NCI-H187 (cell line): ENCODE measurements around the gene ALG8.
"Not testable (repeated sequence)": the region's sequence is repeated elsewhere in the genome, so short reads cannot be mapped to it uniquely, and the experiment has no call there.

Source experiments
- DNase-seq, 2 experiments: peaks; one replicate each; lab custom pipeline; 2025; lab: John Stamatoyannopoulos, UW

The ALG8 gene

DNA sequence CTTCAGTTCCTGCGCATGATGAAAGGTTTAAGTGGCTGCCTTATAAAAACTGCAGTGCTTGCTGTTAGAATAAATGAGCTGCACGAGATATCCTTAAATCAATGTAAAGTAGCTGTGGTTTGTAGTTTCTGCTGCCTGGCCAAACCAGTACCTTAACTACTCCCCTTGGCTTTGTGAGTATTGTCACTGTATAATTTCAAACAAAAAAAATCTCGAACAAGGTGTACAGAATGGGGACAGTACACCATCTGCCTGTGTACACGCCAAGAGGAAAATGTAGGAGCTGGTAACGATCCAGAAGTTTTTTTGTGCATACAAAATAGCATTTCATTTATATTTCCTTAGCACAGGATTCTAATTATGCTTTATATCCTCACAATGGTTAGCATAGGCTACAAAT lies 39.2 kb downstream of the ALG8 start:
- DNase-seq: peak; percentile 70 to 86

DNA sequence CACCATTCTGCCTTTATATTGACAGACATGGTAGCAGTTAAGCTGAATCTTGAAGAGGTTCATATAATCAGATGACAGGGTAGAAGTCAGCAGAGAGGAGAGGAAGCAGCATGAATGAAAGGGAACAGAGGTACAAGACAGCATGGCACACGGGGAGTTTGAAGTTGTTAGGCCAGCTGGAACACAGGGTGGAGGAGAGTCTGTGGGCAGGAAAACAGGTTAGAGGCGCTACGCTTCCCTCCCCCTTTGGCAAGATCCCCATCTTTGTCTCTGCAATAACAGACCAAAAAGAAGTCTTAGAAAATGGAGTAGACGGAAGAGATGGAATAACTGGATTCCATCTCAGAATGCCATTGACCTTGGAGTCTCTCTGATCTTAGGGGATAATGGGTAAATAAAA lies 39.8 kb downstream of the ALG8 start:
- peak; percentile 52 to 80 for DNase-seq

DNA sequence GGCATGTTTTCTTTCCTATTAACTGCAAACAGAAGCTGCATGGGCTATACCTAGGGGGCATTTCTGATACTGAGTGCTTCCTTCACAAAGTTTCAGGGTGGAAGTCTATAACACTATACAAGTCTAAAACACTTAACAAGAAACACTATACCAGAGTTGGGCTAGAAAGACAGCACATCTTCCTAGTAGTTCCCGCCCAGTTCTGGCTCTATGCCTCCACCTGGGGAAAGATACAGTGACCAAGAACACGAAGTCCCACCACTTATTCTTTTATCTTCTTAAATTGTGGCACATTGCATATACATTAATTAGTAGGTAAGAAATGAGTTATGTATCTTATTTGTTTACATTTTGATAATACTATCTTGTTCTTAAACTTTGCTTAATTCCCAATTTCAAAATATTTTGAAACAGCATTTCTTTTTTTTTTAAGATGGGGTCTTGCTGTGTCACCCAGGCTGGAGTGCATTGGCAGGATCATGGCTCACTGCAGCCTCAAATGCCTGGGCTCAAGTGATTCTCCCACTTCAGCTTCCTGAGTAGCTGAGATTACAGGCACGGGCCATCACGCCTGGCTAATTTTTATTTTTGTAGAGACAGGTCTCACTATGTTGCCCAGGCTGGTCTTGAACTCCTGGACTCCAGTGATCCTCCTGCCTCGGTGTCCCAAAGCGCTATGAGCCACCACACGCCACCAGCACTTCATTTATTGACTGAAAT lies 41.6 kb downstream of the ALG8 start:
- no peak for DNase-seq

DNA sequence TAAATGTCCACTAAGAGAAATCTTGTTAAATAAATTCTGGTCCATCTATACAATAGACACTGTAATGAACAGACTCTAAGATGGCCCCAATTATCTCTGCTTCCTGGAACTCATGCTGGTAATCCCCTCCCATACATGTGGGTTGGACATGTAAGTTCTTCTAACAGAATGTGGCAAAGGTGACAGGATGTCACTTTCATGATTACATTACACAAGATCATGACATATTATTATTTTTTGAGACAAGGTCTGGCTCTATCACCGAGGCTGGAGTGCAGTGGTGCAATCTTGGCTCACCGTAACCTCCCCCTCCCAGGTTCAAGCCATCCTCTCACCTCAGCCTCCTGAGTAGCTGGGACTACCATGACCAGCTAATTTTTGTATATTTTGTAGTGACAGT lies 45.2 kb downstream of the ALG8 start:
- DNase-seq: no peak

DNA sequence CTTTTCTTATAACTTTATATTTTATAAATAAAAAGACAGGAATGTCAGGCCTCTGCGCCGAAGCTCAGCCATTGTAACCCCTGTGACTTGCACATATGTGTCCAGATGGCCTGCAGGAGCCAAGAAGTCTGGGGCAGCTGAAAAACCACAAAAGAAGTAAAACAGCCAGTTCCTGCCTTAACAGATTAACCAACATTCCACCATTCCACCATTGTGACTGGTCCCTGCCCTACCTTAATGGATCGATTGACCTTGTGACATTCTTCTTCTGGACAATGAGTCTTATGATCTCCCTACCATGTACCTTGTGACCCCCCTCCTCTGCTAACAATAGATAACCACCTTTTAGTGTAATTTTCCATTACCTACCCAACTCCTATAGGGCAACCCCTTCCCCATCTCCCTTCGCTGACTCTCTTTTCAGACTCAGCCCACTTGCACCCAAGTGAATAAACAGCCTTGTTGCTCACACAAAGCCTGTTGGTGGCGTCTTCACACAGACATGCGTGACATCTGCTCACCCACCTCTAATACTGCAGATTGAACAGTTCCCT lies 52.8 kb downstream of the ALG8 start:
- DNase-seq: not testable (repeated sequence)

DNA sequence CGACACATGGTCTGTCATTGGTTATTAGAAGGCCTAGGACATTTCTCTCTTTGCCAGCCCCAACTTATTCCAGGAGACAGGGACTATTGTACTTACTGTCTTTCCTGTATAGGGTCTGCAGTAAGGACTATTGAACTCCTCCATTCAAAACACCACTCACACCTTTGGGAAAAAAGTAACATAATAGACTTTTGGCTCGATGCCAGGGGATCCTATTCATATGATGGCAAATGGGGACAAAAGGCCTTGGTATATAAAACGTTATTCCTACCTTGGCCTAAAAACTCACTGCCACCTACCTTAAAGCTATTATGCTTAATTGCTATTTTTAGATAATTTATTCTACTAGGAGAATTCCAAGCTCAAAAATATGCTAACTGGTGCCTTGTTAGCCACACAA lies 53.5 kb downstream of the ALG8 start:
- DNase-seq: no peak

DNA sequence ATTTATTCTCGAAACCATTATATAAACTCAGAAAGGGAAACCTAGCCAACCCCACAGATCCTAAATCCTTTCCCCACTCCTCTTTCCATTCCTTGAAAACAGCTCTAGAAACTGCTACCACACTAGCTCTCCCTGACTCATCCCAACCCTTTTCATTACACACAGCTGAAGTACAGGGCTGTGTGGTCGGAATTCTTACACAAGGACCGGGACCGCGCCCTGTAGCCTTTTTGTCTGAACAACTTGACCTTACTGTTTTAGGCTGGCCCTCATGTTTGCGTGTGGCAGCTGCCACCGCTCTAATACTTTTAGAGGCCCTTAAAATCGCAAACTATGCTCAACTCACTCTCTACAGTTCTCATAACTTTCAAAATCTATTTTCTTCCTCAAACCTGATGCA lies 54.9 kb downstream of the ALG8 start:
- DNase-seq: not testable (repeated sequence)

DNA sequence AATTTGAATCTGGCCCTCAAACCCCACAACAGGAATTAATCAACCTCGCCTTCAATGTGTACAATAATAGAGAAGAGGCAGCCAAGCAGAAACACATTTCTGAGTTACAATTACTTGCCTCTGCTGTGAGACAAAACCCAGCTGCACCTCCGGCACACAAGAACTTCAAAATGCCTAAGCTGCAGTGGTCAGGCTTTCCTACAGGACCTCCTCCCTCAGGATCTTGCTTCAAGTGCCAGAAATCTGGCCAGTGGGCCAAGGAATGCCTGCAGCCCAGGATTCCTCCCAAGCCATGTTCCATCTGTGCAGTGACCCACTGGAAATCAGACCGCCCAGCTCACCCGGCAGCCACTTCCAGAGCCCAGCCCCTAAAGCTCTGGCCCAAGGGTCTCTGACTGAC lies 56.4 kb downstream of the ALG8 start:
- DNase-seq: no peak

DNA sequence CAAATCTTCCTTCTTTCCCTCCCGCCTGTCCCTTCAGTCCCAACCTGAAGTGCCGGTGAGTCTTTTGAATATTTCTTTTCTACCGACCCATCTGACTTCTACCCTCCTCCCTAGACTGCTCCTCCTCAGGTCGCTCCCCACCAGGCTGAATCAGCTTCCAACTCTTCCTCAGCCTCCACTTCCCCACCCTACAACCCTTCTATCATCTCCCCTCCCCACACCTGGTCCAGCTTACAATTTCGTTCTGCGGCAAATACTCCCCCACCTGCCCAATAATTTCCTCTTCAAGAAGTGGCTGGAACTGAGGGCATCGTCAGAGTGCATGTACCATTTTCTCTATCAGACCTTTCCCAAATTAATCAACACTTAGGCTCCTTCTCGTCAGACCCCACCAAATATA lies 57.3 kb downstream of the ALG8 start:
- DNase-seq: no peak

DNA sequence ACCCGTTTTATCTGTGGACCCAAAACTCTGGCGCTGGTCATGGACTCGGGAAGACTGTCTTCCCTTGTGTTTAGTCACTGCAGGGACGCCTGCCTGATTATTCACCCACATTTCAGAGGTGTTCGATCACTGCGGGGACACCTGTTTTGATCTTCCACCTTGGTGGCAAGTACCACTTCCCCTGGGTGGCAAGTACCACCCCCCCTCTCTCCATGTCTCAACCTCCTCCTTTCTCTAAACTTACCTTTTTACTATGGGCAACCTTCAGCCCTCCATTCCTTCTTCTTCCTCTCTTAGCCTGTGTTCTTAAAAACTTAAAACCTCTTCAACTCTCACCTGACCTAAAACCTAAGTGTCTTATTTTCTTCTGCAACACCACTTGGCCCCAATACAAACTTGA lies 57.8 kb downstream of the ALG8 start:
- no peak for DNase-seq

DNA sequence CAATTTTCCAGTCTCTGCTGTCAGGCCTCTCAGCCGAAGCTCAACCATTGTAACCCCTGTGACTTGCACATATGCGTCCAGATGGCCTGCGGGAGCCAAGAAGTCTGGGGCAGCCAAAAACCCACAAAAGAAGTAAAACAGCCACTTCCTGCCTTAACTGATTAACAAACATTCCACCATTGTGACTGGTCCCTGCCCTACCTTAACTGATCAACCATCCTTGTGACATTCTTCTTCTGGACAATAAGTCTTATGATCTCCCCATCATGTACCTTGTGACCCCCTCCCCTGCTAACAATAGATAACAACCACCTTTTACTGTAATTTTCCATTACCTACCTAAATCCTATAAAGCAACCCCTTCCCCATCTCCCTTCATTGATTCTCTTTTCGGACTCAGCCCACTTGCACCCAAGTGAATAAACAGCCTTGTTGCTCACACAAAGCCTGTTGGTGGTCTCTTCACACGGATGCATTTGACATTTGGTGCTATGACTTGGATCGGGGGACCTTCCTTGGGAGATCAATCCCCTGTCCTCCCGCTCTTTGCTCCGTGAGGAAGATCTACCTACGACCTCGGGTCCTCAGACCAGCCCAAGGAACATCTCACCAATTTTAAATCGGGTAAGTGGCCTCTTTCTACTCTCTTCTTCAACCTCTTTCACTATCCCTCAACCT lies 58.5 kb downstream of the ALG8 start:
- DNase-seq: no peak

DNA sequence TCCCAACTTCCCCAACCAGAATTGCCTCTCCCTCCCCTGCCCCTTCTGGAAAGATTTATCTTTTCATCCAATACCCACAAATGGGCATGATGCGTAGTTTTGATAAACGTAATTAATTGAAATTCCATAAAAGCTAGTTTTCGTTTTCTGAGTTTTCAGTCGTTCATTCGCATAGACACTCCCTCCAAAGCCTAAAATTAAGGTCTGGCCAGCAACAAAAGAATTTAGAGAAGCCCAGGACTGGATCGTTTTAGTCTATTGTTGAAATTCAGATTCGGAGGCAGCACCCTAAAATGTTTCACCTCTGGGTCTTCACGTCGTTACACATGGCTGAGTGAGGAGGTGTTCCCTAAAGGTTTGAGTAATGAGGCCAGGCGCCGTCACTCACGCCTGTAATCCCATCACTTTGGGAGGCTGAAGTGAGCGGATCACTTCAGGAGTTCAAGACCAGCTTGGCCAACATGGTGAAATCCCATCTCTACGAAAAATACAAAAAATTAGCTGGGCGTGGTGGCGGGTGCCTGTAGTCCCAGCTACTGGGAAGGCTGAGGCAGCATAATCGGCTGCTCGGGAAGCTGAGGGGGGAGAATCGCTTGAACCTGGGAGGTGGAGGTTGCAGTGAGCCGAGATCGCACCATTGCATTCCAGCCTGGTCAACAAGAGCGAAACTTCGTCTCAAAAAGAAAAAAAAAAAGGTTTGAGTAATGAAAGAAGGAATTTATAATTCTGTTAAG lies 59.2 kb downstream of the ALG8 start:
- DNase-seq: no peak

DNA sequence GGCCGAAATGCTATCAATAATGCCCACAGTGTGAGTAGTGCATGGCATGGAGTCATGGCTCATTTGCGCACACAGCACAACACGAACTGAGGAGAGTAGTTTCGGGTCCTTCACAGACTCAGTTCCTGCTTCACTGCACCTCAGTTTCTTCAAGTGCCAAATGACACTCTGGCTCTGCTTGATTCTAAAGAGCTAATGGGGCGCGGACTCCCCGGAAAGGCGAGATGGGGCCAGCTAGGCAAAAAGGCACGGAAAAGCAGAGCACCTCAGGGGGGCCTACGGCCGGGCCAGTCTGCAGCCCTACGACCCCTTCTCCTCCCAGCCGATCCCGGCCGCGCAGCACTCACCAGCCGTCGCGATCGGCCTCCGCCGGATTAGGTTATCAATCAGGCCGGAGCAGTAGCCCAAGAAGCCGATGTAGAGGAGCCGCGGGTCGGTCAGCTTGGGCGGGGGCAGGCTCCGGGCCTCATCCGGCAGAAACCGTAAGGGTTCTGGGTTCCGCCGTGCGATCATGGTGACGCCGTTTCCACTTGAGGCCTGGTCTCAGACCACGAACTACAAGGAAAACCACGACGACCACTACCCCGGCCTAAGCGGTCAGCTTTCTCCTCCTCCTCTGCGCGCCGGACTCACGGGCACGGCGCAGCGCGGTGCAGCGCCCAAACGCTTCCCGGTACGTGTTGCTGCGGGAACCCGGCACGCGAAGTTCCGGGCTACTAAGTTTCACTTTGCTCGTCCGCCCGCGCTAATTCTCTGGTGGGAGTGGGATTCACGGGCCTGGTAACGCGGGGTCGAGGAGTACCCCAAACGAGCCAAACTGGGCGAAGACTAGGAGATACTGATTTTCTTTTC lies 60.0 kb downstream of the ALG8 start, which contains the start of gene NDUFC2:
Gene NDUFC2 (minus strand): TSS at position 631 of the 852 bp plus-strand sequence. CDS start 118 bp downstream, at position 513.
- peak; percentile 41 to 48 for DNase-seq

DNA sequence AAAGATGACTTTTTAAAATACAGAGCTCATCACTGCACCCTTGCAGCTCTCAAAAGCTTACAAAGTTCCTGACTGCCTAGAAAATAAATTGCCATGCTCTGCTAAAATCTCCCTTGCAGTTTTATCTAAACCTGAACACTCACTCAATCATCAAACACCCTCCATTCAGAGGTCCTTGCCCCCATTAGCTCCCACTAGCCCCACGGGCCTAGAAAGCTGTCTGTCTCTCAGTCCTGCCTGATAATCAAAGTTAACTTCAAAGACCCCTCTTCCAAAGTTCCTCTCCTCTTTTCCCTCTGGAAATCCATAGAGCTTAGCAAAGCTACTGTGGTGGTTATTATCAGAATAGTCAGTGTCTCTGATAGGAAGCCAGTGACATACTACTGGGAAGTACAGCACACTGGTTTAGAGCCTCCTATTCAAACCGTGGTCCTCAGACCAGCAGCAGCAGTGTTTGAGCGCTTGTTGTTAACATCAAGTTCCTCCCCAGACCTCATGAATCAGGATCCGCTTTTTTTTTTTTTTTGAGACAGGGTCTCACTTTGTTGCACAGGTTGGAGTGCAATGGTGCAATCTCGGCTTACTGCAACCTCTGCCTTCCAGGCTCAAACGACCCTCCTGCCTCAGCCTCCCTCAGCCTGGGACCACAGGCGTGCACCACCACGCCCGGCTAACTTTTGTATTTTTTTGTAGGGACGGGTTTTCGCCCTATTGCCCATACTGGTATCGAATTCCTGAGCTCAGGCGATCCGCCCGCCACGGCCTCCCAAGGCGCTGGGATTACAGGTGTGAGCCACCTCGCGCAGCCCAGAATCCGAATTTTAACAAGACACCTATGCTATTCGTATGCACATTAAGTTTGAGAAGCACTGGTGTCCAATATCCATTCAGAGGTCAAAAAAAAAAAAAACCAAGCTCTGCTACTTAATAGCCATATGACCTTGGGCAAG lies 60.9 kb downstream of the ALG8 start:
- no peak for DNase-seq

DNA sequence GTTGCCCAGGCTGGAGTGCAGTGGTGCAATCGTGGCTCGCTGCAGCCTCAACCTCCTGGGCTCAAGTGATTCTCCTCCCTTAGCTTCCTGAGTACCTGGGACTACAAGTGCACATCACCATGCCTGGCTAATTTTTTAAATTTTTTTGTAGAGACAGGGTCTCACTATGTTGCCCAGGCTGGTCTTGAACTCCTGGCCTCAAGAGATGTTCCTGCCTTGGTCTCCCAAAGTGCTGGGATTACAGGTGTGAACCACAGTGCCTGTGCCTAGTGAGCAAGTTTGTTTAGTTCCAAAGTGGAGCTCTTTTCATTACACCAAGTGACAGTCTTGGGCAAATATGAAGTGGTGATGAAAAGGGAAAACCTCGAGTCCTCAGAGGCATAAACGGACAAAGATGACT lies 61.8 kb downstream of the ALG8 start:
- not testable (repeated sequence) for DNase-seq

DNA sequence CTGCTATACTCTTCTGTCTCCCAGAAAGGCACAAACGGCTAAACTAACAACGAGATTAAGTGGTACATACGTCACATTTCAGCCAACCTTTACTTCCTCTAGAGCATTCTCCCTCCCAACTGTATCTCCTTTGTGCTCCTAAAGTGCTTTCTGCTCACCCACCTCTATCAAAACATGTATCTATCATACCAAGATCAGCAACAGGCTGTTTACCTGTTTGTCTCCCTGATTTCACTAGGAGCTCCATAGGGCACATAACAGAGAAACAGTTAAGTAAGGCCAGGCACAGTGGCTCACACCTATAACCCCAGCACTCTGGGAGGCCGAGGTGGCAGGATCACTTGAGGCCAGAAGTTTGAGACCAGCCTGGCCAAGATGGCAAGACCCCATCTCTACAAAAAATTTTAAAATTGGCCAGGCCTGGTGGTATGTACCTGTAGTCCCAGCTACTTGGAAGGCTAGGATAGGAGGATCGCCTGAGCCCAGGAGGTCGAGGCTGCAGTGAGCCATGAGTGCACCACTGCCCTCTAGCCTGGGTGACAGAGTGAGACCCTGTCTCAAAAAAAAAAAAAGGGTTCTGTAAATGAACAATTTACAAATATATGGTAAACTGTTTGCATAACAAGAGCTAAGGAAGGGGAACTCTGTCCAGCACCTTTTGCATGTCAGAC lies 62.6 kb downstream of the ALG8 start:
- DNase-seq: no peak

DNA sequence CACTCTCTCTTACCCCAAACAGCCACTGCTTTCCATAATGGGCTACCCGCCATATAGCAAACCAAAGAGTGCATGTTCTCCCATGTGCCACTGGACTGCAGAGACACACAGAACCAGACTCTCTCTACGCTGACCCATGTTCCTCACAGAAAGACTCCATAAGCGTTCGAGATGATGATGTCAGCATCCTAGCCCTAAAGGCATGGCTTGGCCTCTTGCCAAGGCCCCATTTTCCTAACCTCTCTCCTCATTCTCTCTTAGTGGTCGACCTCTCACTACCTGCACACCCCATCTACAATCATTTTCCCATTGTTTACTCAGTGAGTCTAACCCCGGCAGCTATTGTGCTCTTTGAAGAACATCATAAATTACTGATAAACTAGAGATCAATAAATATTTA lies 64.7 kb downstream of the ALG8 start:
- no peak for DNase-seq

DNA sequence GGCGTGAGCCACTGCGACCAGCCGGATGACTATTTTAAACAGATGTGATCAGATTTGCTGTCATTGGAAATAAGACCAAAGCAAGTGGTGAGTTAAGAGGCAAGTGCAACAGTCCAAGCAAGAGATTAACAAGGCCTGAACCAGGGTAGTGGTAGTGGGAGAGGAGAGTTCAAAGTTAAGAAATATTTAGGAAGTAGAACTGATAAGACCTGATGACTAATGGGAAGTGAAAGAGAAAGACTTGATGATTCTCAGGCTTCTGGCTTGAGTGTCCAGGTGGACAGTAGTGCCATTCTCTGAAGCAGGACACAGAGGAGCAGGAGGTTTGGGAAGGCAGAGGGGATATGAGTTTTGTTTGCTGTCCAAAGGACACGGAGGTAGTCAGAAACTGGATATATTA lies 67.0 kb downstream of the ALG8 start:
- DNase-seq: no peak

DNA sequence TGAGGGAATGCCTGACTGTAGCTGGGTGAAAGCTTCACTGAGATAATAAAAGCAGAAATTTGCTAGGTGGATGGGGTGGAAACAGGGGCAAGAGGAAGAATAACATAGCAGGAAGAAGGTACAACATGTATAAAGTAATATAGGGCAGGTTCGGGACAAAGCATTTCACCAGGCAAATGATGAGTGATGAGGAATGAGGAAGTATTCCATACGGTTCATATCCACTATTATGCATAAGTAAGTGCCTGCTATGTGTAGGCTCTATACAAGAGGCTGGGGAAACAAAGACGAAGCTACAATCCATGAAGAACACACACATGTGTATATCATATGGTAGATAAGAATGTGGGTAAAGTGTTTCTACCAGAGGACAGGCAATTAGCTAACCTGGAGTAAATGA lies 67.7 kb downstream of the ALG8 start:
- DNase-seq: no peak

DNA sequence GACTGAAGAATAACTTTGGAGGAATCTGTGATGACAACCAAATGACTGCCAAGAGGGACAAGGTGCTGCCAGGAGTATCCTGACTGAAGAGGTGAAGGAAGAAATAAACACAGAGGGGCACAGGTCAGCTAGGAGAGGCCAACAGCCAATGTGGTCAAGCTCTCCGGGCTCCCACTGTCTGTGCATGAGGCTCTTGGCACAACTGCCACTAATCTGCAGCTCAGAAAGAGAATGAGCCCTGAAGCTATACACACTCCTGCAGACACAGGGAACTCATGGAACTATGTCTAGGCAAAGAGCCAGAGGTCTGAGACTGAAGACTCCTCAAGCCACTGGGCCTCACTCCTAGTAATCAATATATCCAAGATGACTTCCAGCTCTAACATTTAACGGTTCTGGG lies 68.8 kb downstream of the ALG8 start:
- DNase-seq: no peak
